ENCODE measurements around the gene THAP7.

DNA sequence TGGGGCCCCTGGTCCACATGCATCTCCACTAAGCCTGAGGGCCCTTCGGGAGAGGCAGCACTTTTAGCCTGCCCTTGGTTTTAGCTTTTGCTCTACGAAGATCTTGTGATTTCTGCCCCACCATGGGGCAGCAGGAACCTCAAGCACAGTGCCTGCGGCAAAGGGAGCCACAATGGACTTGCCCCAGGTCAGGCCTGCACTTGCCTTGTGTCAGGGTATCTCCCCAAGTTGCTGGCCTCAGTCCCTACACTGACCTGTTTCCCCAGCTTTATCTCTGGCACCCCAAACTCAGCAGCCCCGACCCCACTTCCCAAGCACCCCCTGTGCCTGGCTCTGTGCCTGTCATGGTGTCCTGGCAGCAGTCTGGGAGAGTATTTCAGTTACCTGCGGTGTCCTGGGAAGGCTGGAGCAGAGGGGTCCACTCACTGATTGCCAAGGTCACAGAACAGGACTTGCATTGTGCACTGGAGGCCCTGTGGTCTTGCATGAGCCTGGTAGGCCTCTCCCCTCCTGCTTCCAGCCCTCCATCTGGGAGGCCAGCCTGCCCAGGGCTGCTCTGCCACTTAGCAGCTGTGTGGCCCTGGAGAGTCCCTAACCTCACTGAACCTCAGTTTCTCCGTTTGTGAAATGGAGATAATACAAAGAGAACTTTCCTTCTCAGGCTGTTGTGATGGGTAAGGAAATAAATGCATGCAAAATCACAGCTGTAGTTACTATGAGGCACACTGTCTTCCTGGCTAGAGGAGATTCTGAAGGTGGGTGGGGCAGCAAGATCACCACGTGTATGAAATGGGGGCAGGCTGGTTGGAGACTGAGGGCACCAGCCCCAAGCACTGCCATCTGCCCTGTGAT is 38.5 kb downstream of the THAP7 start:
- TF ChIP-seq, protein P1, sequence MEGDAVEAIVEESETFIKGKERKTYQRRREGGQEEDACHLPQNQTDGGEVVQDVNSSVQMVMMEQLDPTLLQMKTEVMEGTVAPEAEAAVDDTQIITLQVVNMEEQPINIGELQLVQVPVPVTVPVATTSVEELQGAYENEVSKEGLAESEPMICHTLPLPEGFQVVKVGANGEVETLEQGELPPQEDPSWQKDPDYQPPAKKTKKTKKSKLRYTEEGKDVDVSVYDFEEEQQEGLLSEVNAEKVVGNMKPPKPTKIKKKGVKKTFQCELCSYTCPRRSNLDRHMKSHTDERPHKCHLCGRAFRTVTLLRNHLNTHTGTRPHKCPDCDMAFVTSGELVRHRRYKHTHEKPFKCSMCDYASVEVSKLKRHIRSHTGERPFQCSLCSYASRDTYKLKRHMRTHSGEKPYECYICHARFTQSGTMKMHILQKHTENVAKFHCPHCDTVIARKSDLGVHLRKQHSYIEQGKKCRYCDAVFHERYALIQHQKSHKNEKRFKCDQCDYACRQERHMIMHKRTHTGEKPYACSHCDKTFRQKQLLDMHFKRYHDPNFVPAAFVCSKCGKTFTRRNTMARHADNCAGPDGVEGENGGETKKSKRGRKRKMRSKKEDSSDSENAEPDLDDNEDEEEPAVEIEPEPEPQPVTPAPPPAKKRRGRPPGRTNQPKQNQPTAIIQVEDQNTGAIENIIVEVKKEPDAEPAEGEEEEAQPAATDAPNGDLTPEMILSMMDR (IDR thresholded peaks at IDR 0.05), result no peak
- no peak for TF ChIP-seq POLR2A (IDR thresholded peaks at IDR 0.05)

Data from tibial nerve (tissue), 3 donors.